HepG2 (cell line): ENCODE measurements around the gene COA4. TPM values are rescaled to one million over a fixed set of nuclear protein-coding genes. Genes with fewer than 3 reads are reported as not detected.
A peak's percentile ranks its signal among the peaks of the same experiment; 100 is the strongest.

ENCODE experiments used
- CREB1 ChIP-seq, 2 experiments: fragments of 450-650 bp in 1 of 2; IDR thresholded peaks; 2 replicates each; pipeline ENCODE4 v1.6.1; 2016 to 2017; ENCODE audit warnings: control low read depth in 1 of 2, mild to moderate bottlenecking in 1 of 2, missing compliant biosample characterization in 1 of 2, missing genetic modification characterization in 1 of 2
- DR1 ChIP-seq: sonication (generic); formaldehyde crosslinking; IDR thresholded peaks from 2 replicates; pipeline ENCODE4 v1.8.0; 2021; ENCODE audit warnings: mild to moderate bottlenecking, missing genetic modification reagents, inconsistent platforms
- GTF3A ChIP-seq: sonication (generic); formaldehyde crosslinking; conservative IDR thresholded peaks from 2 replicates; pipeline ENCODE4 v1.4.0; 2020; ENCODE audit warnings: mild to moderate bottlenecking, missing genetic modification reagents
- GZF1 ChIP-seq: sonication (generic); formaldehyde crosslinking; IDR thresholded peaks from 2 replicates; pipeline ENCODE4 v1.5.1; 2020; ENCODE audit warnings: mild to moderate bottlenecking, missing genetic modification reagents
- HOXD1 ChIP-seq: sonication (generic); formaldehyde crosslinking; IDR thresholded peaks from 2 replicates; pipeline ENCODE4 v1.5.0; 2020; ENCODE audit warnings: missing genetic modification reagents
- MTA1 ChIP-seq: sonication (generic); formaldehyde crosslinking; IDR thresholded peaks from 2 replicates; pipeline ENCODE4 v1.4.0; 2020; ENCODE audit warnings: missing genetic modification reagents, mild to moderate bottlenecking, borderline replicate concordance
- NCOR1 ChIP-seq: fragments of 200-600 bp; sonication (generic); IDR thresholded peaks from 2 replicates; pipeline ENCODE4 v1.7.0; 2017; ENCODE audit warnings: antibody characterized with exemption, low read length, borderline replicate concordance
- NFAT5 ChIP-seq: sonication (generic); formaldehyde crosslinking; IDR thresholded peaks from 2 replicates; pipeline ENCODE4 v1.4.0; 2020; ENCODE audit warnings: missing genetic modification reagents
- ZFP36L2 ChIP-seq: sonication (generic); formaldehyde crosslinking; IDR thresholded peaks from 2 replicates; pipeline ENCODE4 v1.4.0; 2020; ENCODE audit warnings: missing genetic modification reagents
- ZNF143 ChIP-seq: sonication (generic); formaldehyde crosslinking; IDR thresholded peaks from 2 replicates; pipeline ENCODE4 v1.4.0; 2020; ENCODE audit warnings: missing genetic modification reagents
- ZNF460 ChIP-seq: sonication (generic); formaldehyde crosslinking; IDR thresholded peaks from 2 replicates; pipeline ENCODE4 v1.5.1; 2020; ENCODE audit warnings: missing genetic modification reagents, mild to moderate bottlenecking, borderline replicate concordance
- ZNF7 ChIP-seq: IDR thresholded peaks from 2 replicates; pipeline ENCODE4 v1.6.1; 2016; ENCODE audit warnings: missing biosample characterization, missing genetic modification reagents
- ZNF83 ChIP-seq: sonication (generic); formaldehyde crosslinking; IDR thresholded peaks from 2 replicates; pipeline ENCODE4 v1.4.0; 2020; ENCODE audit warnings: missing genetic modification reagents, mild to moderate bottlenecking, borderline replicate concordance
- ZSCAN22 ChIP-seq: sonication (generic); formaldehyde crosslinking; IDR thresholded peaks from 2 replicates; pipeline ENCODE4 v1.4.0; 2020; ENCODE audit warnings: mild to moderate bottlenecking, missing genetic modification reagents
- polyA plus RNA-seq, 8 experiments: library from polyadenylated mRNA; depleted of rRNA in 3 of 8; stranded (reverse) in 7 of 8; unstranded in 1 of 8; fragments of >200 nt; fragmentation: Illumina TruSeq in 4 of 8; extraction: Trizol in 4 of 8; gene quantifications; 2 replicates each; pipeline versions ENCODE4 v1.2.1 to v1.2.3, GENCODE V29; 2011 to 2016; ENCODE audit warnings: low read depth in 4 of 8, missing spikeins in 1 of 8, mixed read lengths in 1 of 8; ENCODE audit not compliant: insufficient read depth in 1 of 8
- total RNA-seq, 5 experiments: library from RNA; depleted of rRNA; stranded (reverse); fragments of >200 nt; fragmentation: Illumina TruSeq; extraction: Trizol; gene quantifications; 2 replicates each; pipeline ENCODE4 v1.2.3, GENCODE V29; 2016; ENCODE audit warnings: low read depth in 1 of 5
- TF ChIP-seq, protein P1 (sequence below): sonication (generic); formaldehyde crosslinking; IDR thresholded peaks from 2 replicates; pipeline ENCODE4 v1.5.1; 2020; ENCODE audit warnings: mild to moderate bottlenecking, missing genetic modification reagents, borderline replicate concordance
- TF ChIP-seq, protein P2 (sequence below): sonication (generic); formaldehyde crosslinking; IDR thresholded peaks from 2 replicates; pipeline ENCODE4 v1.5.0; 2020; ENCODE audit warnings: mild to moderate bottlenecking, missing genetic modification reagents

The COA4 gene
- total and polyA plus RNA-seq, 2 of the 13 experiments (the other 11 are each of a cell fraction or from before 2014, with no cell fraction given), result 107 to 109 TPM

- TF ChIP-seq NFAT5 (CRISPR knock-in tag) (peak; percentile 68; the same call in 1 of the 2 replicates), ZNF83 (CRISPR knock-in tag) (peak; percentile 68; the same call in 1 of the 2 replicates), GZF1 (no peak), ZSCAN22 (peak; percentile 58; the same call in 1 of the 2 replicates), CREB1 (IDR thresholded peaks at IDR 0.05) (peak; percentile 74), CREB1 (CRISPR knock-in tag; IDR thresholded peaks at IDR 0.05) (peak; percentile 79), ZFP36L2 (CRISPR knock-in tag) (no peak), NCOR1 (peak; percentile 93), GTF3A (CRISPR knock-in tag) (no peak), MTA1 (CRISPR knock-in tag) (peak; percentile 61; the same call in 1 of the 2 replicates), ZNF7 (CRISPR knock-in tag) (no peak), ZNF460 (no peak), HOXD1 (no peak), ZNF143 (CRISPR knock-in tag) (peak; percentile 46; the same call in 1 of the 2 replicates), DR1 (CRISPR knock-in tag) (peak; percentile 68; the same call in 1 of the 2 replicates)
- TF ChIP-seq, protein P1, sequence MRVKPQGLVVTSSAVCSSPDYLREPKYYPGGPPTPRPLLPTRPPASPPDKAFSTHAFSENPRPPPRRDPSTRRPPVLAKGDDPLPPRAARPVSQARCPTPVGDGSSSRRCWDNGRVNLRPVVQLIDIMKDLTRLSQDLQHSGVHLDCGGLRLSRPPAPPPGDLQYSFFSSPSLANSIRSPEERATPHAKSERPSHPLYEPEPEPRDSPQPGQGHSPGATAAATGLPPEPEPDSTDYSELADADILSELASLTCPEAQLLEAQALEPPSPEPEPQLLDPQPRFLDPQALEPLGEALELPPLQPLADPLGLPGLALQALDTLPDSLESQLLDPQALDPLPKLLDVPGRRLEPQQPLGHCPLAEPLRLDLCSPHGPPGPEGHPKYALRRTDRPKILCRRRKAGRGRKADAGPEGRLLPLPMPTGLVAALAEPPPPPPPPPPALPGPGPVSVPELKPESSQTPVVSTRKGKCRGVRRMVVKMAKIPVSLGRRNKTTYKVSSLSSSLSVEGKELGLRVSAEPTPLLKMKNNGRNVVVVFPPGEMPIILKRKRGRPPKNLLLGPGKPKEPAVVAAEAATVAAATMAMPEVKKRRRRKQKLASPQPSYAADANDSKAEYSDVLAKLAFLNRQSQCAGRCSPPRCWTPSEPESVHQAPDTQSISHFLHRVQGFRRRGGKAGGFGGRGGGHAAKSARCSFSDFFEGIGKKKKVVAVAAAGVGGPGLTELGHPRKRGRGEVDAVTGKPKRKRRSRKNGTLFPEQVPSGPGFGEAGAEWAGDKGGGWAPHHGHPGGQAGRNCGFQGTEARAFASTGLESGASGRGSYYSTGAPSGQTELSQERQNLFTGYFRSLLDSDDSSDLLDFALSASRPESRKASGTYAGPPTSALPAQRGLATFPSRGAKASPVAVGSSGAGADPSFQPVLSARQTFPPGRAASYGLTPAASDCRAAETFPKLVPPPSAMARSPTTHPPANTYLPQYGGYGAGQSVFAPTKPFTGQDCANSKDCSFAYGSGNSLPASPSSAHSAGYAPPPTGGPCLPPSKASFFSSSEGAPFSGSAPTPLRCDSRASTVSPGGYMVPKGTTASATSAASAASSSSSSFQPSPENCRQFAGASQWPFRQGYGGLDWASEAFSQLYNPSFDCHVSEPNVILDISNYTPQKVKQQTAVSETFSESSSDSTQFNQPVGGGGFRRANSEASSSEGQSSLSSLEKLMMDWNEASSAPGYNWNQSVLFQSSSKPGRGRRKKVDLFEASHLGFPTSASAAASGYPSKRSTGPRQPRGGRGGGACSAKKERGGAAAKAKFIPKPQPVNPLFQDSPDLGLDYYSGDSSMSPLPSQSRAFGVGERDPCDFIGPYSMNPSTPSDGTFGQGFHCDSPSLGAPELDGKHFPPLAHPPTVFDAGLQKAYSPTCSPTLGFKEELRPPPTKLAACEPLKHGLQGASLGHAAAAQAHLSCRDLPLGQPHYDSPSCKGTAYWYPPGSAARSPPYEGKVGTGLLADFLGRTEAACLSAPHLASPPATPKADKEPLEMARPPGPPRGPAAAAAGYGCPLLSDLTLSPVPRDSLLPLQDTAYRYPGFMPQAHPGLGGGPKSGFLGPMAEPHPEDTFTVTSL (CRISPR knock-in tag), result peak; percentile 53; the same call in 1 of the 2 replicates
- TF ChIP-seq, protein P2, sequence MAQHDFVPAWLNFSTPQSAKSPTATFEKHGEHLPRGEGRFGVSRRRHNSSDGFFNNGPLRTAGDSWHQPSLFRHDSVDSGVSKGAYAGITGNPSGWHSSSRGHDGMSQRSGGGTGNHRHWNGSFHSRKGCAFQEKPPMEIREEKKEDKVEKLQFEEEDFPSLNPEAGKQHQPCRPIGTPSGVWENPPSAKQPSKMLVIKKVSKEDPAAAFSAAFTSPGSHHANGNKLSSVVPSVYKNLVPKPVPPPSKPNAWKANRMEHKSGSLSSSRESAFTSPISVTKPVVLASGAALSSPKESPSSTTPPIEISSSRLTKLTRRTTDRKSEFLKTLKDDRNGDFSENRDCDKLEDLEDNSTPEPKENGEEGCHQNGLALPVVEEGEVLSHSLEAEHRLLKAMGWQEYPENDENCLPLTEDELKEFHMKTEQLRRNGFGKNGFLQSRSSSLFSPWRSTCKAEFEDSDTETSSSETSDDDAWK (CRISPR knock-in tag), result no peak
These were observed at the start of gene COA4, which contains the start of gene PAAF1 (continued) for GRCh38 chr11:73876424-73877310.
